Stomach (tissue), 4 donors: ENCODE measurements around the gene BORCS5.

ENCODE experiments used
- EP300 ChIP-seq: sonication (generic); formaldehyde crosslinking; IDR thresholded peaks from one replicate; pipeline ENCODE4 v1.6.1; 2017; ENCODE audit warnings: antibody characterized with exemption
- POLR2AphosphoS5 ChIP-seq, 3 donors: sonication (generic); formaldehyde crosslinking; IDR thresholded peaks; one replicate each; pipeline ENCODE4 v1.6.1; 2016; ENCODE audit warnings: antibody characterized with exemption in 3 of 3
- TF ChIP-seq, protein P1 (sequence below), 7 experiments: fragments of 450-650 bp in 4 of 7; fragments of 200-600 bp in 3 of 7; sonication (generic) in 3 of 7; IDR thresholded peaks; one replicate each; pipeline ENCODE4 v1.5.1; 2016 to 2019; ENCODE audit warnings: antibody characterized with exemption in 7 of 7, control low read depth in 2 of 7, mild to moderate bottlenecking in 1 of 7

DNA sequence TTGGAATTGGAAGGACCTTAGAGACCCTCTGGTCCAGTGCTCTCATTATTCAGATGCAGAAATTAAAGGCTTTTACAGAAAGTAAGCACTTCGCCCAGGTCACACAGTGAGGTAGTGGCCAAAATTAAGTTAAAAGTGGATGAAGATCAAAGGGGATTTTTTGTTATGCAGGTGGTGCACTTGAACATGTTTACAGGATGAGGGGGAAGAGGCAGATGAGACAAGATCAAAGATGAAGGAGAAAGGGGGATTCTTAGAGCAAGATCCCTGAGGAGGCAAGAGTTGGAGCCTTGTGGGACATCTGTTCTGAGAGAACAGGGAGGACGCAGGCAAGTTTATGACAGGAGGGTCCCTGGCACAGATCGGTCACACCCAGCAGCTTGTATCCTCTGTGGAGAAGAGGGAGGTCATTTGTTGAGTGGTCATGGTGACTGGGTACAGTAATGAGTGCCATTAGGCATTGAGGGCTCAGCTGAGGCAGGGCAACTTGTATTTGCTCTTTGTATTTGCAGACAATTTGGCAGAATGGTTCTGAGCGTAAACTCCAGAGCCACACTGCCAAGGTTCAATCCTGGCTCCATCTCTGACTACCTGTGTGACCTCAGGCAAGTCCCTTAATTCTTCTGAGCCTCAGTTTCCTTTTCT lies 84.0 kb downstream of the BORCS5 start:
- TF ChIP-seq, protein P1, sequence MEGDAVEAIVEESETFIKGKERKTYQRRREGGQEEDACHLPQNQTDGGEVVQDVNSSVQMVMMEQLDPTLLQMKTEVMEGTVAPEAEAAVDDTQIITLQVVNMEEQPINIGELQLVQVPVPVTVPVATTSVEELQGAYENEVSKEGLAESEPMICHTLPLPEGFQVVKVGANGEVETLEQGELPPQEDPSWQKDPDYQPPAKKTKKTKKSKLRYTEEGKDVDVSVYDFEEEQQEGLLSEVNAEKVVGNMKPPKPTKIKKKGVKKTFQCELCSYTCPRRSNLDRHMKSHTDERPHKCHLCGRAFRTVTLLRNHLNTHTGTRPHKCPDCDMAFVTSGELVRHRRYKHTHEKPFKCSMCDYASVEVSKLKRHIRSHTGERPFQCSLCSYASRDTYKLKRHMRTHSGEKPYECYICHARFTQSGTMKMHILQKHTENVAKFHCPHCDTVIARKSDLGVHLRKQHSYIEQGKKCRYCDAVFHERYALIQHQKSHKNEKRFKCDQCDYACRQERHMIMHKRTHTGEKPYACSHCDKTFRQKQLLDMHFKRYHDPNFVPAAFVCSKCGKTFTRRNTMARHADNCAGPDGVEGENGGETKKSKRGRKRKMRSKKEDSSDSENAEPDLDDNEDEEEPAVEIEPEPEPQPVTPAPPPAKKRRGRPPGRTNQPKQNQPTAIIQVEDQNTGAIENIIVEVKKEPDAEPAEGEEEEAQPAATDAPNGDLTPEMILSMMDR (IDR thresholded peaks at IDR 0.05) = no peak
- no peak for TF ChIP-seq POLR2AphosphoS5 (IDR thresholded peaks at IDR 0.05)
- no peak for TF ChIP-seq EP300
